ENCODE data around the gene ANHX.

- TF ChIP-seq TAF1 (IDR thresholded peaks at IDR 0.05; ENCODE audit: low read depth) = no peak
- no peak for TF ChIP-seq EP300 (IDR thresholded peaks at IDR 0.05; ENCODE audit: borderline replicate concordance)
- TF ChIP-seq MAX (IDR thresholded peaks at IDR 0.05) = no peak
- TF ChIP-seq CREB1 (IDR thresholded peaks at IDR 0.05; ENCODE audit: low read depth) = no peak
- TF ChIP-seq TCF12 (IDR thresholded peaks at IDR 0.05; ENCODE audit: low read depth) = no peak
- no peak for TF ChIP-seq TEAD4 (IDR thresholded peaks at IDR 0.05)
- TF ChIP-seq CEBPB (IDR thresholded peaks at IDR 0.05) = no peak
Measured at GRCh38 chr12:133264173-133264572, 28.5 kb upstream of the ANHX start.

All from Ishikawa (cell line).